Lung microvascular endothelial cell (primary cell): ENCODE measurements around the gene DGCR6. TPM values are rescaled to one million over a fixed set of nuclear protein-coding genes. Genes with fewer than 3 reads are reported as not detected.
"Not testable (repeated sequence)": the region's sequence is repeated elsewhere in the genome, so short reads cannot be mapped to it uniquely, and the experiment has no call there.

Experiments used
- DNase-seq, 2 donors: peaks; one replicate each; pipeline versions ENCODE4 v3.0.0 to v3.0.0-alpha.2; 2010; ENCODE audit warnings: low read depth in 2 of 2
- total RNA-seq: library from RNA; depleted of rRNA; stranded (reverse); fragments of >200 nt; gene quantifications from 2 replicates; pipeline ENCODE4 v1.2.1, GENCODE V29; 2014

The DGCR6 gene
- total RNA-seq, 1 donor from 2014 or later = 0.60 TPM

DNA sequence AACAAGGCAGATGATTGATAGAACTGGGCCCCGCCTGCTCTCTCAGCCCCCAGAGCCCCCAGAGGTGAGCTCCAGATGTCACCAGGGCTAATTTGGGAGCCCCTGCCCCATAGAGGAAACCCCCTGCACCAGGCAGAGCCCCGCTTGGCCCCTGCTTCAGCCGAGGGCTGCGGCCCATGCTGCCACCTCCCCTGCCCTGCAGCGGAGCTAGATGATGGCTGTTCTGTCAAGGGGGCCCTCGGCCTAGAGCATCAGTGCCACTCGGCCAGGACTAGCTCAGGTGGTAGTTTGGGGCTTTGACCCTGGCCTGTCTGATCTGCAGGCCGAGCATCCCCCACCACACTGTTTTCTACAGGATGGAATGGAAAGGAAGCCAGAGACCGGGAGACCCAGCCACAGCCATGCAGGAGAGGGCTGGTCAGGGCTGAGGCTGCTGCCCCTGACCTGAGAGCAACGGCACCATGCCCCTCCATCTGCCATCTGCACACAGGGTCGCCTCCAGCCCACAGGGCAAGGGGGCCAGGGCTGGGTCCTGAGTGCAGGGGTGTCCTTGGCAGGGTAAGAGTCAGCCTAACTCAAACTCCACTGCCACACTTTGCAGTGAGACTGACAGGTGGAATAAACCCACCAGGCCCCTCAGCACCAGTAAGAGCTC, 54.2 kb downstream of the DGCR6 start:
- DNase-seq = not testable (repeated sequence)

DNA sequence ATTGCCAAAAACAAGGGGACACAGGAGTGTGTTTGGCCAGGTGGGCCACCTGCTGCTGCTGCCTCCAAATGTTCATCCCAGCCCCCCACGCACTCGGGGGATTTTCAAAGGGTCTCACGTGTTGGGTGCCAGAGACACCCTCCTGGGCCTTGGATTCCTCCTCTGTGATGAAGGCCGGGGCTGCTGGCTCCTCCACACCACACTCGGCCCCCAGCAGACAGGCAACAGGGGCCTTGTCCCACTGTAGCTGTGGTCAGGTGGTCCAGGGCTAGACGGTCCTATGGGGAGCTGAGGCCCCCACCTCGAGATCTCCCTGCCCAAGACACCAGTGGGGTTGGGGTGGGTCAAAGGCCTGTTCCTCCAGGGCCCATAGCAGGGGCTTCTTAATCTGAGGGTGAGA, 55.1 kb downstream of the DGCR6 start:
- not testable (repeated sequence) for DNase-seq

Other genes starting within 250 kb of the DGCR6 start
- 0.22 TPM in 1 of 2 replicates, not detected in the other for gene PRODH, start 30.0 kb downstream of the DGCR6 start, total RNA-seq
- 28.3 and 37.5 TPM in 2 replicates for gene DGCR2, start 216.1 kb downstream of the DGCR6 start, total RNA-seq
- gene TSSK2, start 225.0 kb downstream of the DGCR6 start, total RNA-seq = not detected in 2 replicates
- gene ESS2, start 238.3 kb downstream of the DGCR6 start, total RNA-seq = 3.3 and 4.2 TPM in 2 replicates
- gene GSC2, start 244.0 kb downstream of the DGCR6 start, total RNA-seq = not detected in 2 replicates